HEK293 (cell line): ENCODE measurements around the gene ARSH.

ENCODE experiments used
- CTCF ChIA-PET: fragments of 350-600 bp; formaldehyde crosslinking; extraction: SDS; loops from one replicate; lab custom pipeline; 2021; ENCODE audit warnings: antibody characterized with exemption; lab: Yijun Ruan, JAX
- POLR2A ChIA-PET: fragments of 300-600 bp; formaldehyde crosslinking; extraction: SDS; loops from one replicate; lab custom pipeline; 2020; ENCODE audit warnings: antibody characterized with exemption, inconsistent platforms; lab: Yijun Ruan, JAX
- H3K27ac ChIP-seq: fragments of 200-500 bp; sonication (Bioruptor generic); 2 replicates; pipeline ENCODE4 v1.5.1; 2014; ENCODE audit warnings: low read depth, low read length, control low read depth, inconsistent platforms; ENCODE audit errors: extremely low read depth
- H3K36me3 ChIP-seq, 2 experiments: fragments of 200-500 bp in 1 of 2; sonication (Bioruptor generic) in 1 of 2; 1 replicate in 1 of 2; 2 replicates in 1 of 2; pipeline ENCODE4 v1.5.1; 2014 to 2017; ENCODE audit warnings: inconsistent platforms in 2 of 2, low read length in 2 of 2; ENCODE audit not compliant: control insufficient read depth in 2 of 2, insufficient read depth in 1 of 2
- H3K4me1 ChIP-seq: fragments of 200-500 bp; sonication (Bioruptor generic); 2 replicates; pipeline ENCODE4 v1.5.1; 2014; ENCODE audit warnings: mild to moderate bottlenecking, low read length, inconsistent platforms; ENCODE audit not compliant: control insufficient read depth, insufficient read depth
- H3K4me3 ChIP-seq: 2 replicates; pipeline ENCODE4 v1.5.1; 2011; ENCODE audit warnings: low read depth, mild to moderate bottlenecking, control low read depth, low read length, moderate library complexity
- H3K9me3 ChIP-seq: fragments of 200-500 bp; sonication (Bioruptor generic); 2 replicates; pipeline ENCODE4 v1.5.1; 2014; ENCODE audit warnings: low read depth, low read length, inconsistent platforms; ENCODE audit not compliant: control insufficient read depth, insufficient read depth
- ATF2 ChIP-seq: fragments of 450-650 bp; formaldehyde crosslinking; IDR thresholded peaks from 2 replicates; pipeline ENCODE4 v1.5.1; 2016; ENCODE audit warnings: missing biosample characterization, missing genetic modification characterization, low read depth
- FEZF1 ChIP-seq: fragments of 450-650 bp; formaldehyde crosslinking; IDR thresholded peaks from 2 replicates; pipeline ENCODE4 v1.5.1; 2016; ENCODE audit warnings: missing biosample characterization, missing genetic modification characterization
- KLF8 ChIP-seq: fragments of 450-650 bp; formaldehyde crosslinking; IDR thresholded peaks from 2 replicates; pipeline ENCODE4 v1.5.1; 2016; ENCODE audit warnings: missing biosample characterization, missing genetic modification characterization
- SP7 ChIP-seq: fragments of 450-650 bp; formaldehyde crosslinking; IDR thresholded peaks from 2 replicates; pipeline ENCODE4 v1.5.1; 2016; ENCODE audit warnings: missing biosample characterization, missing genetic modification characterization
- ZBTB6 ChIP-seq: fragments of 450-650 bp; formaldehyde crosslinking; IDR thresholded peaks from 2 replicates; pipeline ENCODE4 v1.5.1; 2017; ENCODE audit warnings: missing biosample characterization, missing genetic modification characterization
- ZFP37 ChIP-seq: fragments of 450-650 bp; formaldehyde crosslinking; IDR thresholded peaks from 2 replicates; pipeline ENCODE4 v1.5.1; 2016; ENCODE audit warnings: missing biosample characterization, missing genetic modification characterization
- ZNF114 ChIP-seq: fragments of 450-650 bp; formaldehyde crosslinking; IDR thresholded peaks from 2 replicates; pipeline ENCODE4 v1.5.0; 2017; ENCODE audit warnings: missing biosample characterization, missing genetic modification characterization
- ZNF18 ChIP-seq: fragments of 450-650 bp; formaldehyde crosslinking; IDR thresholded peaks from 2 replicates; pipeline ENCODE4 v1.5.1; 2016; ENCODE audit warnings: missing biosample characterization, missing genetic modification characterization
- ZNF19 ChIP-seq: fragments of 450-650 bp; formaldehyde crosslinking; IDR thresholded peaks from 2 replicates; pipeline ENCODE4; 2016; ENCODE audit warnings: missing biosample characterization, missing genetic modification characterization, low read depth
- ZNF426 ChIP-seq: fragments of 450-650 bp; formaldehyde crosslinking; IDR thresholded peaks from 2 replicates; pipeline ENCODE4 v1.5.1; 2017; ENCODE audit warnings: missing biosample characterization, missing genetic modification characterization, mild to moderate bottlenecking, inconsistent platforms, moderate library complexity
- ZNF449 ChIP-seq: fragments of 450-650 bp; formaldehyde crosslinking; IDR thresholded peaks from 2 replicates; pipeline ENCODE4 v1.5.1; 2017; ENCODE audit warnings: missing biosample characterization, mild to moderate bottlenecking, missing genetic modification characterization, moderate library complexity
- ZNF501 ChIP-seq: fragments of 450-650 bp; formaldehyde crosslinking; IDR thresholded peaks from 2 replicates; pipeline ENCODE4 v1.5.1; 2016; ENCODE audit warnings: missing biosample characterization, missing genetic modification characterization
- ZNF549 ChIP-seq: fragments of 450-650 bp; IDR thresholded peaks from 2 replicates; pipeline ENCODE4 v1.5.1; 2018; ENCODE audit warnings: missing biosample characterization, missing genetic modification characterization, mild to moderate bottlenecking, inconsistent platforms, moderate library complexity
- ZXDB ChIP-seq: fragments of 450-650 bp; formaldehyde crosslinking; IDR thresholded peaks from 2 replicates; pipeline ENCODE4 v1.5.1; 2016; ENCODE audit warnings: missing biosample characterization, missing genetic modification characterization

ARSH gene

GRCh38 chrX:2969021-2969420 lies 37.3 kb upstream of the ARSH start:
- no peak overlapping the region for H3K27ac ChIP-seq
- ChIA-PET POLR2A (no interaction called here), CTCF (interaction anchor here (0.7 kb wide), 1 partner anchor 9 kb away, joined by 3 read pairs; no protein-coding TSS in a partner anchor)
- no peaks in the 10 kb centered on the region for H3K4me1 ChIP-seq
- no peaks in the 10 kb centered on the region for H3K9me3 ChIP-seq
- H3K4me3 ChIP-seq, result no peak overlapping the region
- TF ChIP-seq ZNF549 (tag by site-specific recombination), result no peak
- H3K36me3 ChIP-seq, result no peaks in the 10 kb centered on the region

GRCh38 chrX:2972391-2972790 lies 34.0 kb upstream of the ARSH start:
- Histone ChIP-seq H3K4me1 (no peaks in the 10 kb centered on the region), H3K27ac (no peak overlapping the region), H3K9me3 (no peaks in the 10 kb centered on the region), H3K36me3 (peaks cover 0 to 5% of the 10 kb centered on the region in 2 experiments; a peak in 1 of 3 replicates), H3K4me3 (no peak overlapping the region)
- ChIA-PET CTCF (no interaction called here), POLR2A (no interaction called here)
- no peak for TF ChIP-seq FEZF1
- no peak for TF ChIP-seq ZNF426 (tag by site-specific recombination)
- no peak for TF ChIP-seq KLF8 (tag by site-specific recombination)
- no peak for TF ChIP-seq ZBTB6 (tag by site-specific recombination)
- no peak for TF ChIP-seq ZNF18 (tag by site-specific recombination)

- Histone ChIP-seq H3K27ac (no peak overlapping the region), H3K36me3 (peaks cover 0 to 5% of the 10 kb centered on the region in 2 experiments; a peak in 1 of 3 replicates)
- CTCF ChIA-PET, result no interaction called here
- TF ChIP-seq ATF2 (tag by site-specific recombination) (no peak), SP7 (tag by site-specific recombination) (no peak), ZNF114 (tag by site-specific recombination) (no peak), ZNF449 (tag by site-specific recombination) (no peak), ZNF501 (tag by site-specific recombination) (no peak), ZNF549 (tag by site-specific recombination) (no peak), ZFP37 (tag by site-specific recombination) (no peak), ZXDB (tag by site-specific recombination) (no peak), ZNF19 (tag by site-specific recombination) (no peak)
- TF ChIP-seq, all 188 proteins: peak for 0
- H3K4me3 ChIP-seq, result no peak overlapping the region
- no peaks in the 10 kb centered on the region for H3K4me1 ChIP-seq
- H3K9me3 ChIP-seq, result no peaks in the 10 kb centered on the region
- POLR2A ChIA-PET, result no interaction called here
Measured at GRCh38 chrX:2974961-2975360, 31.4 kb upstream of the ARSH start.
